GM12878 (cell line): ENCODE measurements around the gene RRP36. TPM values are rescaled to one million over a fixed set of nuclear protein-coding genes. Genes with fewer than 3 reads are reported as not detected.
A peak's percentile ranks its signal among the peaks of the same experiment; 100 is the strongest.

ENCODE experiments used
- ATF3 ChIP-seq: IDR thresholded peaks from 2 replicates; pipeline ENCODE4 v1.6.1; 2011; ENCODE audit warnings: low read depth, mild to moderate bottlenecking, low read length, moderate library complexity, borderline replicate concordance; ENCODE audit errors: extremely low read depth
- BACH1 ChIP-seq: fragments of 450-650 bp; IDR thresholded peaks from 2 replicates; pipeline ENCODE4 v1.6.1; 2017; ENCODE audit warnings: mild to moderate bottlenecking, borderline replicate concordance
- CREM ChIP-seq: IDR thresholded peaks from 2 replicates; pipeline ENCODE4 v1.6.1; 2014; ENCODE audit warnings: antibody characterized with exemption, low read depth
- IKZF1 ChIP-seq: fragments of 450-650 bp; conservative IDR thresholded peaks from 2 replicates; pipeline ENCODE4 v1.6.1; 2017; ENCODE audit warnings: antibody characterized with exemption, mild to moderate bottlenecking
- KAT2A ChIP-seq: conservative IDR thresholded peaks from 2 replicates; pipeline ENCODE4 v1.6.1; 2011; ENCODE audit warnings: low read depth, low read length; ENCODE audit not compliant: control insufficient read depth
- LARP7 ChIP-seq: fragments of 450-650 bp; IDR thresholded peaks from 2 replicates; pipeline ENCODE4 v1.6.1; 2017; ENCODE audit warnings: mild to moderate bottlenecking
- MLLT1 ChIP-seq: fragments of 450-650 bp; IDR thresholded peaks from 2 replicates; pipeline ENCODE4 v1.6.1; 2016; ENCODE audit warnings: mild to moderate bottlenecking
- NBN ChIP-seq: fragments of 450-650 bp; IDR thresholded peaks from 2 replicates; pipeline ENCODE4 v1.6.1; 2016
- NFYA ChIP-seq: IDR thresholded peaks from 2 replicates; pipeline ENCODE4 v1.6.1; 2011; ENCODE audit warnings: low read depth, mild to moderate bottlenecking, low read length, improper control_type of control experiment, borderline replicate concordance
- PAX5 ChIP-seq: IDR thresholded peaks from 2 replicates; pipeline ENCODE4 v1.6.1; 2011; ENCODE audit warnings: low read depth, low read length, borderline replicate concordance
- PAX8 ChIP-seq: fragments of 450-650 bp; IDR thresholded peaks from 2 replicates; pipeline ENCODE4 v1.6.1; 2017; ENCODE audit warnings: mild to moderate bottlenecking, moderate library complexity
- SKIL ChIP-seq: fragments of 450-650 bp; IDR thresholded peaks from 2 replicates; pipeline ENCODE4 v1.6.1; 2017; ENCODE audit warnings: mild to moderate bottlenecking, low read depth, inconsistent platforms; ENCODE audit not compliant: poor library complexity, severe bottlenecking
- SMAD1 ChIP-seq: fragments of 450-650 bp; IDR thresholded peaks from 2 replicates; pipeline ENCODE4 v1.6.1; 2018; ENCODE audit warnings: mild to moderate bottlenecking, low read depth; ENCODE audit not compliant: partially characterized antibody
- SP1 ChIP-seq: IDR thresholded peaks from one replicate; pipeline ENCODE4 v1.6.1; 2011; ENCODE audit warnings: low read depth, low read length
- SRF ChIP-seq, 2 experiments: IDR thresholded peaks; 2 replicates each; pipeline ENCODE4 v1.6.1; 2011; ENCODE audit warnings: low read depth in 2 of 2, low read length in 2 of 2, mild to moderate bottlenecking in 1 of 2, moderate library complexity in 1 of 2
- SUZ12 ChIP-seq: fragments of 200-600 bp; sonication (generic); IDR thresholded peaks from one replicate; pipeline ENCODE4 v1.6.1; 2018; ENCODE audit warnings: antibody characterized with exemption, mild to moderate bottlenecking; ENCODE audit not compliant: unreplicated experiment
- TAF1 ChIP-seq: IDR thresholded peaks from 2 replicates; pipeline ENCODE4 v1.6.1; 2011; ENCODE audit warnings: mild to moderate bottlenecking, low read depth, low read length, borderline replicate concordance
- TCF12 ChIP-seq: IDR thresholded peaks from 2 replicates; pipeline ENCODE4 v1.6.1; 2011; ENCODE audit warnings: low read depth, mild to moderate bottlenecking, low read length
- ZNF687 ChIP-seq: fragments of 450-650 bp; IDR thresholded peaks from 2 replicates; pipeline ENCODE4 v1.6.1; 2017; ENCODE audit warnings: mild to moderate bottlenecking, moderate library complexity
- ZSCAN29 ChIP-seq: fragments of 450-650 bp; IDR thresholded peaks from 2 replicates; pipeline ENCODE4 v1.6.1; 2017; ENCODE audit warnings: mild to moderate bottlenecking, moderate library complexity
- polyA plus RNA-seq, 11 experiments: library from polyadenylated mRNA; depleted of rRNA in 4 of 11; unstranded in 6 of 11; stranded (reverse) in 5 of 11; fragments of >200 nt; fragmentation: Nextera tagmentation in 4 of 11; fragmentation: Illumina TruSeq in 1 of 11; extraction: Ambion mirVana in 4 of 11; extraction: Trizol in 1 of 11; gene quantifications; 1 replicate in 1 of 11; 2 replicates in 10 of 11; pipeline versions ENCODE4 v1.2.1 to v1.2.3, GENCODE V29; 2011 to 2016; ENCODE audit warnings: inconsistent platforms in 2 of 11, missing spikeins in 2 of 11, low read depth in 1 of 11
- total RNA-seq, 4 experiments: library from RNA; depleted of rRNA in 3 of 4; stranded (reverse); fragments of >200 nt in 3 of 4; fragmentation: Illumina TruSeq in 1 of 4; extraction: Trizol in 1 of 4; gene quantifications; 2 replicates each; pipeline versions ENCODE4 v1.2.1 to v1.2.3, GENCODE V29; 2013 to 2021

Gene RRP36
- total and polyA plus RNA-seq, 10 of the 15 experiments (the other 5 are each of a cell fraction or from before 2014, with no cell fraction given), result 17.6 to 101 (median 69.7) TPM

- peak; percentile 29; the same call in 1 of the 2 replicates for TF ChIP-seq ZNF687
- TF ChIP-seq SKIL, result peak; percentile 64
- no peak for TF ChIP-seq LARP7
- TF ChIP-seq KAT2A, result no peak
- peak; percentile 86 for TF ChIP-seq SP1
- TF ChIP-seq PAX8, result no peak
- TF ChIP-seq IKZF1, result peak; percentile 59
- TF ChIP-seq ZSCAN29, result no peak
- no peak for TF ChIP-seq NFYA
- peak; percentile 100 for TF ChIP-seq CREM
- peak; percentile 16 for TF ChIP-seq SMAD1
- peak; percentile 43; the same call in 1 of the 2 replicates for TF ChIP-seq TCF12
- TF ChIP-seq NBN, result peak; percentile 96
- no peak for TF ChIP-seq SUZ12
- peak; percentile 59 for TF ChIP-seq TAF1
- peak; percentile 90 for TF ChIP-seq MLLT1
- peak; percentile 86 for TF ChIP-seq ATF3
- TF ChIP-seq SRF (IDR thresholded peaks at IDR 0.05; ENCODE audit: low read depth in 2 of 2, low read length in 2 of 2), result peak in 1 of 2 experiments; percentile 95; a peak in 2 of 4 replicates
- TF ChIP-seq PAX5, result 0 out of 2 replicates have a peak, but pooled peaks have one; percentile 10
- TF ChIP-seq BACH1, result 0 out of 2 replicates have a peak, but pooled peaks have one; percentile 37
Measured at GRCh38 chr6:43059168-43060033, 38.0 kb downstream of the RRP36 start, which contains the start of the genes KLC4 and MRPL2 (continued).
